ENCODE measurements around the gene ZNF638. TPM values are rescaled to one million over a fixed set of nuclear protein-coding genes. Genes with fewer than 3 reads are reported as not detected.

ZNF638 gene
- total RNA-seq, 1 experiment from 2014 or later = 98.4 TPM

DNA sequence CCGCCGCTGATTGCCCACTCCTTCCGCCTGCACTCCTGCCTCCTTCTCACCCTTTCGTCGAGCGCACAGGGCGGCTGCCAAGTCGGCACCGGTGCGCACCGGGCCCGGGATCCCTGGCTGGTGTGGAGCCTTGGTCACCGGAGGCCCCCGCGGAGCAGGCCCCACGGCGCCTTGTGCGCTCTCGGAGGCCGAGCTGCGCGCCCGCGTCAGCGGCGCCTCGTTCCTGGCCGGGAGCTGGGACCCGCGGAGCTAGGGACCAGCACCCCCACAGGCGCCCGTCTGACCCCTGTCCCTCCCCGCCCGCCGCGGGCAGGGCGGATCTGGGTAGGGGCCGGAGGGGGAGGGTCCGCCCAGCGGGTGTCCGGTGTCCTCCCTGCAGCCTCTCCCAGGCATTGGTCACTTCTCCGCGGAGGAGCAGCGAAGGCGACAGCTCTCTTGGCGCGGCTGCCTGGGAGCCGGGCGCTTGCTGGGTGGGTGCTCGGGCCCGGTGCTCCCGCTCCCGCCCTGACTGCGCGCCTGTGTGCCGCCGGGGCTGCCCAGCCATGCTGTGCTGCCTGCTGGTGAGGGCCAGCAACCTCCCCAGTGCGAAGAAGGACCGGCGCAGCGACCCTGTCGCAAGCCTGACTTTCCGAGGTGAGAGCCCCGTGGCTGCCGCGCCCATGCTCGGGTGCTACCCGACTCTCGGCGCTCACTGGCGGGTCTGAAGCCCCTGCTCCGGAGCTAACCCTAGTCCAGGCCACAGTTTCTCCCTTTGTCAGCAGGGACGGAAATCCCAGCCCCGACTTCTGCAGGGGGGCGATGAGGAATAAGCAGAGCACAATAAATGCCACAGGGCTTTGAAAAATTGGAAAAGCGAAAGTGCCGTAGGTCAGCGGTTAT, 135.0 kb downstream of the ZNF638 start:
- Histone ChIP-seq H3K36me3 (peaks cover 4% of the 10 kb centered on the region; the same call in 1 of the 2 replicates), H3K4me1 (replicated peaks) (peaks cover 43% of the 10 kb centered on the region), H3K9me3 (replicated peaks) (no peaks in the 10 kb centered on the region), H3K27me3 (replicated peaks) (no peaks in the 10 kb centered on the region), H3K4me3 (peak overlapping the region; percentile 71), H3K27ac (peak overlapping the region; percentile 56)
- DNase-seq (ENCODE audit: low read depth in 1 of 2, low spot score in 2 of 2) = peak; percentile 68 to 78

DNA sequence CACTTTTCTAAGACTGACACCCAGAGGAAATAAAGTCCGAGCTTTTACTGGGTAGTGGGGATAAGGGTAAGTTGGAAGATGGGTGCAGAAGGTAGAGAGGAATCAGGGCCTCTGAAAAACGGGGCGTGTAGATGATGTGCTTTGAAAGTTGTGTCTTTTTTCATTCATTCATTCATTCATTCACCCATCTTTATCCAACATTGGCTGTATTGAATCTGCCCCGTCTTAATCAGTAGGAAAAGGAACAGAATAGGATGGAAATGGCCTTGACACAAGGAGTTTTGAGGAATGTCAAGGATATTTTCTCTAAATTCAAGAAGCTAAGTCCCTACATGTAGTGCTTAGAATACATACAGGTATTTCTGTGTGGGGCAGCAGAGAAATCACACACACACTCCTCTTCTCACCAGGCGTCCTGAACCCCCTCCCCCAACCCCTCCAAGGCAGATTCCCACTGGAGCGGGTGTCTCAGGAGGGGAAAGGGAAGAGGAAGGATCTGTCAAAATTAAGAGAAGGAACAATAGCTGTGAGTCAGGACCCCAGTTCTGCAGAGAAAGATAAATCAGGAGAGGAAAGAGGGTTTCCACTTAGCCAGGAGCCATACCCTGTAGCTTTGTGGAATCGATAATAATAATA, 135.7 kb downstream of the ZNF638 start:
- H3K4me3 ChIP-seq = peak overlapping the region; percentile 71
- peaks cover 4% of the 10 kb centered on the region; the same call in 1 of the 2 replicates for H3K36me3 ChIP-seq
- H3K9me3 ChIP-seq (replicated peaks) = no peaks in the 10 kb centered on the region
- peak; percentile 32 to 34 for DNase-seq (ENCODE audit: low read depth in 1 of 2, low spot score in 2 of 2)
- no peaks in the 10 kb centered on the region for H3K27me3 ChIP-seq (replicated peaks)
- peak overlapping the region; percentile 56 for H3K27ac ChIP-seq
- peaks cover 50% of the 10 kb centered on the region for H3K4me1 ChIP-seq (replicated peaks)

DNA sequence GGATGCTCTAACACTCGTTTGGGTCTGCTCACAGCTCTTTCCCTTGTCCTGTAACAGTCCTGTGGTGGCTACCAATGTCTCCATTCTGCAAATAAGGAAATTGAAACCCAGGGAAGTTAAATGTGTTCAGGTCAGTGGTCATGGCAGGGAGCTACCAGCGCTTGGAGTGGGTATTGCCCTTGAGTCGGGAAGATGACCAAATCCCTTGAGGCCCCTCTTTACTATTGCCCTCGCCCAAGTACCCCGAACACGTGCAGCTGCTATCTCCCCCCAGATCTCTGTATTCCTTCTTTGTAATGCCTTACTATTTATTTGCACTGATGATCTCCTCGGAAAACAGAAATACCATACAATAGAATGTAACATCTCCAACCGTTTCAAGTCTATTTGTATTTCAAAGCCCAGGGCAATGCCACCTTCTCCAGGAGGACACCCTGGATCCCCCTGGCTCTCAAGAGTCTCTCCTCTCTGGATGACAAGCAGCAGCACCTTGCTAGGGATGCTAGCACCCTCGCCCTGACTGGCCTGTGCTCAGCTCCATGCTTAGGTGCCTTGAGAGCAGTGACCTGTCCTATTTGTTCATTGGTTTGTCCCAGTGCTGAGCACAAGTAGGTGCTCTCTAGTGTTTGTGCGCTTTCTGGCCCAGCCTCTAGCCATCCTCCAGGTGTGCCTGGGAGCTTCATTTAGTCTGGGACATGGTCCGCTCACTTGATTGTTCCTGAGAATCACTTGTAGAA, 136.9 kb downstream of the ZNF638 start:
- no peak for DNase-seq (ENCODE audit: low read depth in 1 of 2, low spot score in 2 of 2)
- Histone ChIP-seq H3K27ac (no peak overlapping the region), H3K9me3 (replicated peaks) (no peaks in the 10 kb centered on the region)

DNA sequence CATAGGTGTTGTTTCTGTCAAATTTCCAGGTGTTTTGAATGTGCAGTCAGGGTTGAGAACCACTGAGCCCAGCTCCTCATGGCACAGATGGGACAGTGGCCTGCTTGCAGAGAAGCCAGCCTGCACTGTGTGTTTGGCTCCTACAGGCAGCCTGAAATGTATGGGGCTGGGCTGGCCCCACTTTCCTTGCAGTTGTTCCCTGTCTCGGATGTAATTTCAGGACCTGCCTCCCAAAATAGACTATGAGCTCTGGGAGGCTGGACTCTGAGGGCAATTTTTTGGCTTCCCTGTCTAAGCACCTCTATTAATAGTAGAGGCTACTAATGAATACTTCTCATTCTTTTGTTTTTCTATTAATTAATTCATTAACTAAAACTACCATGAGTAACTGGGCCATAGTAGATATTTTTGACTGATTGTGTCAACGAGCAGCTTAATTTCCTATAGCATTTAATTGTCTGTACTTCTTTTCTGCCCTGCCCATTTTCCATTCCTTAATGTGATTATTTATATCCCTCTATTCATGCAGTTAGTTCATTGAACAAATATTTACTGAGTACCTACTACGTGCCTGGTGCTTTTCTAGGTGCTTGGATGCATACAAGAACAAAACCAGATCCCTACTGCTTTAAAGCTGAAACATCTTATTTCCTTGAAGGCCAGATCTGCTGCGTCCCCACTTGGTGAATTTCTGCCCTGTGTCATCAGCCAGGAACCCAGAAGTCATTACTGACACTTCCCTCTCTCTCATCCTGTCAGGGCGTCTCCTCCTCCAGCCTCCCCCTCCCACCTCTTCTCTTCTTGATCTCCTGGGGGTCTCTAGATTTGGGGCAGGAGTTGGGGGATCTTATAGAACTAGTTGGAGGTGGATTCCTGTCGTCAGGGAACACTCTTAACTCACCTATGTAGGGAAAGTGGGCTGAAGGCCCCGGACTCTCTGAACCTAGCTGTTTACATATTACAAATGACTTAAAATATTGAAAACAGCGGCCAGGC, 138.1 kb downstream of the ZNF638 start:
- peak overlapping the region; percentile 53 for H3K27ac ChIP-seq
- H3K36me3 ChIP-seq = peaks cover 13% of the 10 kb centered on the region
- no peak overlapping the region for H3K4me3 ChIP-seq
- no peaks in the 10 kb centered on the region for H3K9me3 ChIP-seq (replicated peaks)
- DNase-seq (ENCODE audit: low read depth in 1 of 2, low spot score in 2 of 2) = no peak
- no peaks in the 10 kb centered on the region for H3K27me3 ChIP-seq (replicated peaks)
- H3K4me1 ChIP-seq (replicated peaks) = peaks cover 59% of the 10 kb centered on the region

More for the DNA sequence above, 136.9 kb downstream of the ZNF638 start:
- H3K4me1 ChIP-seq (replicated peaks) = peaks cover 59% of the 10 kb centered on the region
- no peak overlapping the region for H3K4me3 ChIP-seq
- H3K27me3 ChIP-seq (replicated peaks) = no peaks in the 10 kb centered on the region
- H3K36me3 ChIP-seq = peaks cover 11% of the 10 kb centered on the region; the same call in 1 of the 2 replicates

DNA sequence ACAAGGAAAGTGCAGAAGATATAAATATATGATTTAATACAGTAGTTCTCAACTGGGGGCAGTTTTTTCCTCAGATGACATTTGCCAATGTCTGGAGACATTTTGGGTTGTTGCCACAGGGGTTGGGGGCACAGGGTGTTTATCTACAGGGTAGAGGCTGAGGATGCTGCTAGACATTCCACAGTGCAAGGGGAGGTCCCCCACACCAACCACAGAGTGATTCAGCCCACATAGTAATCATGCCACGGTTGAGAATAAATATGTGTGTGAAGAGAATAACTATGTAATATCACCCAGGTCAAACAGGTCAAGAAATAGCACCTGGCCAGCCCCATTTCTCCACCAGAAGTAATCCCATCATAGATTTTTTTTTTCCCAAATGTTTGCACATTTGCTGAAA, 139.7 kb downstream of the ZNF638 start:
- peaks cover 54% of the 10 kb centered on the region for H3K4me1 ChIP-seq (replicated peaks)
- peak overlapping the region; percentile 63 for H3K27ac ChIP-seq
- H3K4me3 ChIP-seq = no peak overlapping the region
- H3K36me3 ChIP-seq = peaks cover 21% of the 10 kb centered on the region
- no peaks in the 10 kb centered on the region for H3K9me3 ChIP-seq (replicated peaks)
- H3K27me3 ChIP-seq (replicated peaks) = no peaks in the 10 kb centered on the region
- peak; percentile 85 to 87 for DNase-seq (ENCODE audit: low read depth in 1 of 2, low spot score in 2 of 2)

DNA sequence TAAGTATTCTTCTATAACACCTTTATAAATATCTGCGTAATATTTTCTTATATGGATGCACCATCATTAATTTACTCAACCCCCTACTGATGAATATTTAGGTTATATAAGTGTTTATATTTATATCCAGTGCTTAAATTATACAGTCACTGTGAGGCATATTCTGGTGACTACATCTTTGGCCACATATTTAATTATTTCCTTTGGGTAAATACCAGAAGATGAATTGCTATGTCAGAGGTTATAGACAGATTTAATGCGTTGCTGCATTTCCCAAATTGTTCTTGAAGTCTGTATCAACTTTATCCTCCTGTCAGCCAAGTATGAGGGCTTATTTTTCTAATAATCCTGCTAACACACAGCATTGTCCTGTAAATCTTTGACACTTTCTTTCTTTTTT, 140.4 kb downstream of the ZNF638 start:
- H3K4me3 ChIP-seq = no peak overlapping the region
- peak overlapping the region; percentile 63 for H3K27ac ChIP-seq
- no peaks in the 10 kb centered on the region for H3K27me3 ChIP-seq (replicated peaks)
- peaks cover 50% of the 10 kb centered on the region for H3K4me1 ChIP-seq (replicated peaks)
- peaks cover 18% of the 10 kb centered on the region for H3K36me3 ChIP-seq
- H3K9me3 ChIP-seq (replicated peaks) = no peaks in the 10 kb centered on the region
- DNase-seq (ENCODE audit: low read depth in 1 of 2, low spot score in 2 of 2) = no peak

DNA sequence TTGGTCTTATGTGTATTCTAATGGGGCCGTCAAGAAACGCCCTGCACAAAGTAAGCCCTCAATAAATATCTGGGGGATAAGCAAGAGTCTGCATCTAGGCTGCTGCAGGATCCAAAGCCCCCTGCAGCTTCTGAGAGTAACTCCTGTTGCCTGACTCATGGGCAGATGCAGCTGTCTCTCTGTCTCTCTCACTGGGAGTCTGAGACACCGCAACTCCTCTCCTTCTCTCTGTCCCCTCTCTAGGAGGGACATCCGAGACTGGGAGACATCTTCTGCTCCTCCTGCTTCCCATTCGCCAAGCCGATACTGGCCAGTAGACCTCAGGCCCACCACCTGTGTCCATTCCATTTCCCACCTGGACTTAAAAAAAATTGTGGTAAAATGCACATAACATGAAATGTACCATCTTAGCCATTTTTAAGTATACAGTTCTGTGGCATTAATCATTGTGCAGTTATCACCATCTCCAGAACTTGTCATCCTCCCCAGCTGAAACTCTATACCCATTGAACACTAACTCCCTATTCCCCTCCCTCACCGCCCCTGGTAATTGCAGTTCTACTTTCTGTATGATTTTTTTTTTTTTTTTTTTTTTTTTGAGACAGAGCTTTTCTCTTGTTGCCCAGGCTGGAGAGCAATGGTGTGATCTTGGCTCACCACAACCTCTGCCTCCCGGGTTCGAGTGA, 141.9 kb downstream of the ZNF638 start:
- Histone ChIP-seq H3K4me3 (no peak overlapping the region), H3K4me1 (replicated peaks) (peaks cover 37% of the 10 kb centered on the region), H3K36me3 (peaks cover 18% of the 10 kb centered on the region), H3K27ac (no peak overlapping the region), H3K9me3 (replicated peaks) (no peaks in the 10 kb centered on the region), H3K27me3 (replicated peaks) (no peaks in the 10 kb centered on the region)
- DNase-seq (ENCODE audit: low read depth in 1 of 2, low spot score in 2 of 2) = no peak

DNA sequence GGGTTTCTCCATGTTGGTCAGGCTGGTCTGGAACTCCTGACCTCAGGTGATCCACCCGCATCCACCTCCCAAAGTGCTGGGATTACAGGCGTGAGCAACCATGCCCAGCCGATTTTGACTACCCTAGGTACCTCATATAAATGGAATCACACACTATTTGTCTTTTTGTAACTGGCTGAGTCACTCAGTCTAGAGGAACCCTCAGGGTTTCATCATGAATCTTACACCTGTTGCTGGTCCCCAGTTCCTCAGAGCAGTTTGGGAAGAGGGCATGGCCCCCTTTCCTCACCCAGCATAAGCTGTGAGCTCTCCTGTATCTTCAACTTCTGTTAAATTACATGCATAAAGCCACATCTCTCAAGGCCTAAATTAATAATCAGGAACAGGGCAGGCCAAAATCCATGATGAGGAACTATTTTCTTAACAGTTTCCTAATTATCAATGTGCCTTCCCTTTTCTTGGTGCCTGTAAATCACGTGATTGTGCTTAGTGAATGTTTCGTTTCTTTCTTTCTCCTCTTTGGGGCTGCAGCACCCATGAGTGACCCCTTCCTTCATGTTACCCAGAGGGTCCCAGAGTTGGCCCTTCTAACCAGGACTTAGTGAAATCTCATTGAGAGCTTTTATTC, 142.6 kb downstream of the ZNF638 start:
- Histone ChIP-seq H3K9me3 (replicated peaks) (no peaks in the 10 kb centered on the region), H3K27me3 (replicated peaks) (no peaks in the 10 kb centered on the region), H3K27ac (no peak overlapping the region), H3K36me3 (peaks cover 18% of the 10 kb centered on the region), H3K4me3 (no peak overlapping the region), H3K4me1 (replicated peaks) (peaks cover 37% of the 10 kb centered on the region)
- DNase-seq (ENCODE audit: low read depth in 1 of 2, low spot score in 2 of 2) = no peak

DNA sequence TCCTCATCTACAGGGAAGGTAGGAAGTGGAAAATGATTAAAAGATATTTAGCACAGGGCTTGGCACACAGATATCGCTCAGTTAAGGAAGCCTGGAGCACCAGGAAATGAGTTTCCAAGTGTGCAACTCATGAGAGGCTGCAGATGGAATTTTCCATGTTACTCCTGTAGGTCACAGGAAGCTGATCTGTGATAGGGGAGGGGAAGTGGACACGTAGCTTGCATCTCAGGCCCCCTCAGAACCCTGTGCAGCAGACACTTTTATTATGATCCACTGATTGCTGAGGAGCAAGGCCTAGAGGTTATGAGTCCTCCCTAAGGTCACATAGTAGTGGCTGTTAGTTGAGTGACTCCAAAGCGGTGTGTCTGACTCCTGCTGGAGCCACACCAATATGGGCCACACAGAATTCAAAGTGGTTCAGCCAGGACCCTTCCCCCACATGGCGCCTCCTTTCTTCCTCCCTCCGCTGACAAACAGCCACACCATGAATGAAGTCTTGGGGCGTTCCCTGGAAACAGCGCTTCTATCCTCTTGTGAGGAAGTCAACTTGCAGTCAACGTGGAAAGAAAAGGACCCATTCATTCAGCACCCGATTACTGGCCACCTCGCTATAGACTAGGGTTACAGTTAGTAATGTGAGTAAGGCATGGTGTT, 143.3 kb downstream of the ZNF638 start:
- Histone ChIP-seq H3K4me3 (no peak overlapping the region), H3K36me3 (peaks cover 18% of the 10 kb centered on the region), H3K27ac (no peak overlapping the region), H3K9me3 (replicated peaks) (no peaks in the 10 kb centered on the region), H3K27me3 (replicated peaks) (no peaks in the 10 kb centered on the region), H3K4me1 (replicated peaks) (peaks cover 30% of the 10 kb centered on the region)
- no peak for DNase-seq (ENCODE audit: low read depth in 1 of 2, low spot score in 2 of 2)

DNA sequence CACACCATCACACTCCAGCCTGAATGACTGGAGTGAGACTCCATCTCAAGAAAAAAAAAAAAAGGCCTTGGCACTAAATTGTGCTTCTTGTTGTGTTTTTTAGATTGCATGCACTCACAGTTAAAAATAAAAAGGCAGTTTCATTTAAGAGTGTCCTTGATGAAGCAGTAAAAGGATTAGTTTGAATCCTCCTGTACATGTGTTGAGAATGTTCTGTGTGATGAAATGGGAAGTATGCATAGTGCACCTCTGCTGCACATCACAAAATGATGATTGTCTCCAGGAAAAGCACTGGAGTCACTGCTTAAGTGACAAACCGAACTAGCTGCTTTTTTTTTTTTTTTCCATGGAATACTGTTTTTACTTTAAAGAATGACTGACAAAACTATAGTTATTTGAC, 144.9 kb downstream of the ZNF638 start:
- Histone ChIP-seq H3K4me3 (no peak overlapping the region), H3K9me3 (replicated peaks) (no peaks in the 10 kb centered on the region), H3K27ac (no peak overlapping the region), H3K27me3 (replicated peaks) (no peaks in the 10 kb centered on the region), H3K4me1 (replicated peaks) (peaks cover 17% of the 10 kb centered on the region), H3K36me3 (peaks cover 26% of the 10 kb centered on the region)
- no peak for DNase-seq (ENCODE audit: low read depth in 1 of 2, low spot score in 2 of 2)

DNA sequence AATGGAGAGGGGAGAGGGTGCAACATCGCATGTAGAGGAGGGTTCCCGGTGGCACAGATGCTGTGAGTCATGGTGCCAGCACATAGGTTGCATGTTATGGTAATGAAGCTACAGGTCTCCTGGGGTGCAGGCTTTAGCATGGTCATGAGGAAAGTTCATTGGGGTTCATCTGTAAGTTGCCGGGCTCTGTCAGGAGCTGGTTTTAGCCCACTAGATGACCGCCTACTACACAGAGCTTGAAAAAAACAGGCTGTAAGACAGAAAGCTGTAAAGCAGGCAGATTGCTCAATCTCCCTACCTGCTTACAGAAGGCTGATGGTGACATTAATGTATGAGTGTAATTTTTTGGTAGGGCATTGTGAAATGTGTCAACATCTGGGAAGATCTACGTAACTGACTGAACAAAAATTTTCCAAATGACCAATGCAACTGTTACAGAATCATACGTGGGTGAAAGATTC, 145.7 kb downstream of the ZNF638 start:
- peaks cover 9% of the 10 kb centered on the region for H3K4me1 ChIP-seq (replicated peaks)
- H3K9me3 ChIP-seq (replicated peaks) = no peaks in the 10 kb centered on the region
- H3K27me3 ChIP-seq (replicated peaks) = no peaks in the 10 kb centered on the region
- H3K4me3 ChIP-seq = no peak overlapping the region
- no peak for DNase-seq (ENCODE audit: low read depth in 1 of 2, low spot score in 2 of 2)
- peaks cover 33% of the 10 kb centered on the region for H3K36me3 ChIP-seq
- no peak overlapping the region for H3K27ac ChIP-seq

DNA sequence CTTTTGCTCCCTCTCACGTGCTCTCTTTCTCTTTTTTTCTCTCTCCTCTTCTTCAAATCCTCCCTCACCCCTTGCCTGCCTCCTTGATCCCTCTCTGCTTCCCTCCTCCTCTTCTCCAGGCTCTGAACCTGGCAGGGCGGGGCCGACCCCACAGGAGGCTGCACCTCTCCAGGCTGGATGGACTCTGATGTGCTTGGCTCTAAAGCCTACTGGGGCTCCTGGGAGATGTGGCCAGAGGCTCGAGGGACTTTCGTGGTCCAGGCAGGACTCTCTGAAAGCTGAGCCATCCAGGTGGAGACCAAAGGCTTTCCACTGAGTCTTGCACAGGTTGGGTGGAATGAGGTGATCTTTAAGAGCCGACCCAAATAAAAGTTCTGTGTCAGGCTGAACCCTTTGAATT, 147.2 kb downstream of the ZNF638 start:
- Histone ChIP-seq H3K4me3 (no peak overlapping the region), H3K27ac (no peak overlapping the region), H3K27me3 (replicated peaks) (no peaks in the 10 kb centered on the region), H3K4me1 (replicated peaks) (no peaks in the 10 kb centered on the region), H3K9me3 (replicated peaks) (no peaks in the 10 kb centered on the region), H3K36me3 (peaks cover 34% of the 10 kb centered on the region)
- DNase-seq (ENCODE audit: low read depth in 1 of 2, low spot score in 2 of 2) = no peak
